ENCODE results near the gene TUBB6.

GRCh38 chr18:12318857-12319256 lies 10.8 kb downstream of the TUBB6 start:
- TF ChIP-seq EZH2 (IDR thresholded peaks at IDR 0.05; ENCODE audit: low read depth) (no peak), CTCF (conservative IDR thresholded peaks at IDR 0.05) (no peak)
